ENCODE data around the gene KCNJ5.

The KCNJ5 gene

DNA sequence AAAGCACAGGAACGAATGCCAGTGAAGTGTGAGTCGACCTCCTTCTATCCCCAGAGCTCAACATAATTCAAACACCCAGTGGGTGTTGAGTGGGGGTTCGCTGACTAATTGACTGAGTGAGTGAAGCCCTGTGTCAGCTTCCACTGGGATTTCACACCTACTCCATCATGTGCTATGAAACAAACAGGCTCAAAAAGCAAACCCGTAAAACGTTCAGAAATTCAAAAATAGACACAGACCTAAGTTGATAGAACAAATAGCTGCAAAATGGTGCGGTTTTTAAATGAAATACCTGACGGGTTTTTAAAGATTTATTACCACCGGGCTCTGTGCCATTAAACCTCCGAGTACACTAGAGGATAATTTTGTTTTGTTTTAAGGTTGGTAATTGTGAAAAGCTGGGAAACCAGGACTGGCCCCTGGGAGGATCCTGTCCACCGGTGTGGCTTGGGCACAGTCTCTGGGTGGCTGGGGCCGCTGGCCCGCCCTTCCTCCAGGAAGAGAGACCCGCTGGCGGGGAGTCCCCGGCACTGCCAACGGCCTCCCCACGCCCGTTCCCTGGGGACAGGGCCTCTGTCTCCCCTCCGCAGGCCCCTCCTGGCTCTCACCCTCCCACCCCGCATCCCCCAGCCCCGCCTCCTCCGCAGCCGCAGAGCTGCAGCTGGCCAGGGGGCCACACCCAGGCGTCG is 13.6 kb downstream of the KCNJ5 start:
- DNase-seq (no peak), ATAC-seq (ENCODE audit: insufficient read depth, low read depth) (peak; percentile 31; the same call in 1 of the 3 replicates)
- TF ChIP-seq, protein P1, sequence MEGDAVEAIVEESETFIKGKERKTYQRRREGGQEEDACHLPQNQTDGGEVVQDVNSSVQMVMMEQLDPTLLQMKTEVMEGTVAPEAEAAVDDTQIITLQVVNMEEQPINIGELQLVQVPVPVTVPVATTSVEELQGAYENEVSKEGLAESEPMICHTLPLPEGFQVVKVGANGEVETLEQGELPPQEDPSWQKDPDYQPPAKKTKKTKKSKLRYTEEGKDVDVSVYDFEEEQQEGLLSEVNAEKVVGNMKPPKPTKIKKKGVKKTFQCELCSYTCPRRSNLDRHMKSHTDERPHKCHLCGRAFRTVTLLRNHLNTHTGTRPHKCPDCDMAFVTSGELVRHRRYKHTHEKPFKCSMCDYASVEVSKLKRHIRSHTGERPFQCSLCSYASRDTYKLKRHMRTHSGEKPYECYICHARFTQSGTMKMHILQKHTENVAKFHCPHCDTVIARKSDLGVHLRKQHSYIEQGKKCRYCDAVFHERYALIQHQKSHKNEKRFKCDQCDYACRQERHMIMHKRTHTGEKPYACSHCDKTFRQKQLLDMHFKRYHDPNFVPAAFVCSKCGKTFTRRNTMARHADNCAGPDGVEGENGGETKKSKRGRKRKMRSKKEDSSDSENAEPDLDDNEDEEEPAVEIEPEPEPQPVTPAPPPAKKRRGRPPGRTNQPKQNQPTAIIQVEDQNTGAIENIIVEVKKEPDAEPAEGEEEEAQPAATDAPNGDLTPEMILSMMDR (IDR thresholded peaks at IDR 0.05; ENCODE audit: borderline replicate concordance, extremely low read depth, low read length, poor library complexity, severe bottlenecking), result no peak
- TF ChIP-seq EZH2 (IDR thresholded peaks at IDR 0.05; ENCODE audit: borderline replicate concordance, low read depth, low read length, severe bottlenecking), result peak; percentile 4
- Histone ChIP-seq H3K4me1 (ENCODE audit: insufficient read depth, low read length) (no peaks in the 10 kb centered on the region), H3K27me3 (ENCODE audit: insufficient read depth, low read length, poor library complexity) (peaks cover 55% of the 10 kb centered on the region), H2AFZ (ENCODE audit: low read depth, low read length) (no peak overlapping the region), H3K4me3 (ENCODE audit: low read depth in 1 of 2, low read length in 2 of 2) (no peak overlapping the region), H3K27ac (ENCODE audit: low read length) (no peak overlapping the region), H3K9ac (ENCODE audit: low read depth, low read length) (no peak overlapping the region), H3K79me2 (ENCODE audit: insufficient read depth, low read length) (no peaks in the 10 kb centered on the region), H4K20me1 (ENCODE audit: insufficient read depth, low read length) (no peaks in the 10 kb centered on the region), H3K4me2 (ENCODE audit: insufficient read depth, low read length) (no peak overlapping the region), H3K36me3 (ENCODE audit: insufficient read depth, low read length) (no peaks in the 10 kb centered on the region), H3K9me3 (ENCODE audit: insufficient read depth, low read length, severe bottlenecking) (no peaks in the 10 kb centered on the region)

DNA sequence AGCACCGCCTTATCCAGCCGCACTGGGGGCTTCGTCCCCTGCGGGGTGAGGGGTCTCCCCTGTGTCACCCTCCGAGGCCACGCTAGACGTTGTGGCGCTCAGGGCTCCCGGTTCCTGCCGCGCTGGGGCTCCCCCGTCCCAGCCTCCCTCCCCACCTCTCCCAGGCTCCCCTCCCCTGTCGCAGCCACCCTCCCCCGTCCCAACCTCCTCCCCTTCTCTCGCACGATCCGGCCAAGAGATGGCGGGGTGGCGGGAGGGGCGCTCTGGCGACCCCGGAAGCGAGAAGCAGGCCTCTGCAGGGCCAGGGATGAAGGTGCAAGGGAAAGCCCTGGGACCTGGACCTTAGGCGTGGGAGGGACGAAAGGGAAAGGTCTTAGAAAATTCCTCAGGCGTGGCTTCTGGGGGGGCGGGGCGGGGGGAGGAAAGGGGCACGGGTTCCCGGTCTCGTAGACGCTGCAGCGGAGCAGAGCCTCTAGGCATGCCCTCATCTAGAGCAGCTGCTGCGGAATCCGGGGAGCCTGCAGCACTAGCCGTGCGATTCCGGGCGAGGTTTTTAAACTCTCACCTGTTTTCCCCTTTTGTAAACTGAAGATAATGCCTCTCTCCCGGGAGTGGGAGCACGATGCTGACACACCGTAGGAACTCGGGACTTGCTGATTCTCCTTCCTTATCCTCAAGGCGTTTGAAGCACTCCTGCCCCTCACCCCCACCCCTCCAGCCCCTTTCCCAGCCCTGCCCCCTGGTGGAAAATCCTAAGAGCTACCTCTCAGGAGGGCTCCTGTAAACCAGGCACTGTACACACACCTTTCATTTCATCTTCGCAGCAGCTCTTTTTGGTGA is 14.4 kb downstream of the KCNJ5 start:
- DNase-seq (no peak), ATAC-seq (ENCODE audit: insufficient read depth, low read depth) (no peak; the same call in 2 of the 3 replicates)
- Histone ChIP-seq H3K9ac (ENCODE audit: low read depth, low read length) (no peak overlapping the region), H3K36me3 (ENCODE audit: insufficient read depth, low read length) (no peaks in the 10 kb centered on the region), H3K27me3 (ENCODE audit: insufficient read depth, low read length, poor library complexity) (peaks cover 56% of the 10 kb centered on the region), H2AFZ (ENCODE audit: low read depth, low read length) (no peak overlapping the region), H3K4me2 (ENCODE audit: insufficient read depth, low read length) (no peak overlapping the region), H3K27ac (ENCODE audit: low read length) (no peak overlapping the region), H3K4me1 (ENCODE audit: insufficient read depth, low read length) (no peaks in the 10 kb centered on the region), H3K79me2 (ENCODE audit: insufficient read depth, low read length) (no peaks in the 10 kb centered on the region), H3K9me3 (ENCODE audit: insufficient read depth, low read length, severe bottlenecking) (no peaks in the 10 kb centered on the region), H4K20me1 (ENCODE audit: insufficient read depth, low read length) (no peaks in the 10 kb centered on the region), H3K4me3 (ENCODE audit: low read depth in 1 of 2, low read length in 2 of 2) (no peak overlapping the region)
- no peak for TF ChIP-seq EZH2 (IDR thresholded peaks at IDR 0.05; ENCODE audit: borderline replicate concordance, low read depth, low read length, severe bottlenecking)
- TF ChIP-seq, protein P1 (IDR thresholded peaks at IDR 0.05; ENCODE audit: borderline replicate concordance, extremely low read depth, low read length, poor library complexity, severe bottlenecking), result peak; percentile 22

DNA sequence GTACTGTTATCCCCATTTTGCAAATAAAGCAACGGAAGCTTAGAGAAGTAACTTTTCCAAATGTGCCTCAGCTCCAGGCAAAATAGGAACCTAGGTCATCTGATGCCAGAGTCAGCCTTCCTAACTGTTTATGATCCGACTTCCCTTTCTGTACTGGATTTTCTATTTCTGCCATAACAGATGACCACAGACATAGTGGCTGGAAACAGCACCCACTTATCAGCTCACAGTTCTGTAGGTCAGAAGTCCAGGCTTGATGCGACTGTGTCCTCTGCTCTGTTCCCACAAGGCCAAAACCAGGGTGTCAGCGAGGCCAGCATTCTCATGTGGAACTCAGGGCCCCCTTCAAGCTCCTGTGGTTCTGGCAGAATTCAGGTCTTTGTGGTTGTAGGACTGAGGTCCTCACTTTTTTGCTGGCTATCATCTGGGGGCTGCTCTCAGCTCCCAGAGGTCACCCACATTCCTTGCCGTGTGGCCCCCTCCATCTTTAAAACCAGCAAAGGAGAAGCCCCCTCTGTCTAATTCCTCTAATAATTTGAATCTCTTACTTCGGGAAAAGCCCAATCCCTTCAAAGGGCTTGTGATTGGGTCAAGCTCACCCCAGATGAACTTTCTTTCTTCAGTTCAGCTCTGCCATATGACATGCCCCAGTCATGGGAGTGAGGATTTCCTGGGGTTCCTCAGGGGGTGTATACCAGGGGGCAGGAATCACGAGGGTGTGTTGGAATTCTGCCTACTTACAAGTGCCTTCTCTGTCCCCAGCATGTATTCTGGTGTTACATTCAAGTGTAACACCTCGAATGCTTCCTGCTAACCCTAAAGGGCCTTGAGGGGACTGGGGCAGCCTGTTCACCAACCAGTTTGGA is 15.3 kb downstream of the KCNJ5 start:
- Histone ChIP-seq H3K36me3 (ENCODE audit: insufficient read depth, low read length) (no peaks in the 10 kb centered on the region), H3K4me2 (ENCODE audit: insufficient read depth, low read length) (no peak overlapping the region), H3K79me2 (ENCODE audit: insufficient read depth, low read length) (no peaks in the 10 kb centered on the region), H3K9me3 (ENCODE audit: insufficient read depth, low read length, severe bottlenecking) (no peaks in the 10 kb centered on the region), H4K20me1 (ENCODE audit: insufficient read depth, low read length) (no peaks in the 10 kb centered on the region), H3K27ac (ENCODE audit: low read length) (no peak overlapping the region), H3K9ac (ENCODE audit: low read depth, low read length) (no peak overlapping the region), H3K4me3 (ENCODE audit: low read depth in 1 of 2, low read length in 2 of 2) (no peak overlapping the region), H3K4me1 (ENCODE audit: insufficient read depth, low read length) (no peaks in the 10 kb centered on the region), H3K27me3 (ENCODE audit: insufficient read depth, low read length, poor library complexity) (peaks cover 52% of the 10 kb centered on the region), H2AFZ (ENCODE audit: low read depth, low read length) (no peak overlapping the region)
- ATAC-seq (ENCODE audit: insufficient read depth, low read depth) (no peak), DNase-seq (no peak)
- TF ChIP-seq, protein P1 (IDR thresholded peaks at IDR 0.05; ENCODE audit: borderline replicate concordance, extremely low read depth, low read length, poor library complexity, severe bottlenecking), result no peak
- TF ChIP-seq EZH2 (IDR thresholded peaks at IDR 0.05; ENCODE audit: borderline replicate concordance, low read depth, low read length, severe bottlenecking), result no peak
